NCI-H1048 (cell line): Measurements from ENCODE around the gene THNSL1.

ENCODE experiments used
- DNase-seq: peaks from one replicate; lab custom pipeline; 2025; lab: John Stamatoyannopoulos, UW

THNSL1 gene

GRCh38 chr10:25057886-25058285 lies 41.5 kb downstream of the THNSL1 start:
- DNase-seq, result no peak

- no peak for DNase-seq
Measured at GRCh38 chr10:25059990-25060389, 43.6 kb downstream of the THNSL1 start.

GRCh38 chr10:25061125-25061524 lies 44.7 kb downstream of the THNSL1 start:
- DNase-seq, result no peak

- no peak for DNase-seq
Measured at GRCh38 chr10:25061711-25062449, 45.5 kb downstream of the THNSL1 start.

- DNase-seq, result no peak
Measured at GRCh38 chr10:25063157-25063556, 46.7 kb downstream of the THNSL1 start.

GRCh38 chr10:25063644-25064043 lies 47.2 kb downstream of the THNSL1 start:
- no peak for DNase-seq

GRCh38 chr10:25064401-25064800 lies 48.0 kb downstream of the THNSL1 start:
- DNase-seq, result no peak

- no peak for DNase-seq
Measured at GRCh38 chr10:25065761-25066476, 49.5 kb downstream of the THNSL1 start.

- DNase-seq, result no peak
Measured at GRCh38 chr10:25068152-25069058, 52.0 kb downstream of the THNSL1 start.

GRCh38 chr10:25071227-25071626 lies 54.8 kb downstream of the THNSL1 start:
- DNase-seq, result no peak

GRCh38 chr10:25072786-25073185 lies 56.4 kb downstream of the THNSL1 start:
- DNase-seq, result no peak

GRCh38 chr10:25075825-25076224 lies 59.4 kb downstream of the THNSL1 start:
- no peak for DNase-seq
